GM12801 (cell line): ENCODE results near the gene SLC49A4.

ENCODE experiments used
- TF ChIP-seq, protein P1 (sequence below): IDR thresholded peaks from one replicate; pipeline ENCODE4 v1.5.1; 2011; ENCODE audit warnings: control low read depth; ENCODE audit not compliant: insufficient read length; ENCODE audit errors: extremely low read depth

SLC49A4 gene

DNA sequence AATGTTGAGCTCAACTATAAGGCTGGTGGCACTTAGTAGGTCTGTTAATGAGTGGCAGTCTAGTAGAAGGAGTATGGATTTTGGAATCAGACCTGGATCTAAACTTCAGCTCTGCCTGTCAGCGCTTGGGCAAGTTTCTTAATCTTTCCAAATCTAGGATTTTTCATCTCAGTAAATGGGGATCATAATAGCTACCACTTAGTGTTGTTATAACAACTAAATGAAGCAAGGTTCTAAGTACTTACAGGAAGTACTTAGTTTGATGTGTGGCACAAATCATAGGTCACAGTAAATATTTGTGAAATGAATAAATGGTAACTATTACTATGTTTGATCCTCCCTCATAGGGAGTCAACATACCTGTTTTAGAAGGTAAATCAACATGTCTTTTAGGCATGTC is 31.4 kb downstream of the SLC49A4 start:
- TF ChIP-seq, protein P1, sequence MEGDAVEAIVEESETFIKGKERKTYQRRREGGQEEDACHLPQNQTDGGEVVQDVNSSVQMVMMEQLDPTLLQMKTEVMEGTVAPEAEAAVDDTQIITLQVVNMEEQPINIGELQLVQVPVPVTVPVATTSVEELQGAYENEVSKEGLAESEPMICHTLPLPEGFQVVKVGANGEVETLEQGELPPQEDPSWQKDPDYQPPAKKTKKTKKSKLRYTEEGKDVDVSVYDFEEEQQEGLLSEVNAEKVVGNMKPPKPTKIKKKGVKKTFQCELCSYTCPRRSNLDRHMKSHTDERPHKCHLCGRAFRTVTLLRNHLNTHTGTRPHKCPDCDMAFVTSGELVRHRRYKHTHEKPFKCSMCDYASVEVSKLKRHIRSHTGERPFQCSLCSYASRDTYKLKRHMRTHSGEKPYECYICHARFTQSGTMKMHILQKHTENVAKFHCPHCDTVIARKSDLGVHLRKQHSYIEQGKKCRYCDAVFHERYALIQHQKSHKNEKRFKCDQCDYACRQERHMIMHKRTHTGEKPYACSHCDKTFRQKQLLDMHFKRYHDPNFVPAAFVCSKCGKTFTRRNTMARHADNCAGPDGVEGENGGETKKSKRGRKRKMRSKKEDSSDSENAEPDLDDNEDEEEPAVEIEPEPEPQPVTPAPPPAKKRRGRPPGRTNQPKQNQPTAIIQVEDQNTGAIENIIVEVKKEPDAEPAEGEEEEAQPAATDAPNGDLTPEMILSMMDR = no peak

DNA sequence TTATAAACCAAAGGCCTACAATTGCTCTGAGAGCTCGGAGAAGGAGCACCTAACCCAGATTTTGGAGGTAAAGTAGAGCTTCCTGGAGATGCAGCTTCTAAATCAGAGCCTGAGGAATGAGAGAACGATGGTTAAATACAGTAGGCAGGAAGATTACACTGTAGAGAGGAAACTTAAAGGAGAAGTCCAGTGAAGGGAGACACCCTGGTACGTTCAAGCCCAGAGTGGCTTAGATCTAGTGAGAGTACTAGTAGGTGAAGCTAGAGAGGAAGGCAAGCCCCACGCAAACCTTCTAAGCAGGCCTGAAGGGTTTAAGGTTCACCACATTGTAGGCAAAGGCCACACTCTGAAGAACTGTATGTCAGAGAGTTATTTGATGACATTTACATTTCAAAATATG is 33.4 kb downstream of the SLC49A4 start:
- TF ChIP-seq, protein P1 = no peak

- TF ChIP-seq, protein P1 = no peak
Observed at GRCh38 chr3:122835590-122835989, 40.7 kb downstream of the SLC49A4 start.

- TF ChIP-seq, protein P1 = no peak
Observed at GRCh38 chr3:122843604-122844003, 48.7 kb downstream of the SLC49A4 start.

- TF ChIP-seq, protein P1 = no peak
Observed at GRCh38 chr3:122857019-122857418, 62.1 kb downstream of the SLC49A4 start.

DNA sequence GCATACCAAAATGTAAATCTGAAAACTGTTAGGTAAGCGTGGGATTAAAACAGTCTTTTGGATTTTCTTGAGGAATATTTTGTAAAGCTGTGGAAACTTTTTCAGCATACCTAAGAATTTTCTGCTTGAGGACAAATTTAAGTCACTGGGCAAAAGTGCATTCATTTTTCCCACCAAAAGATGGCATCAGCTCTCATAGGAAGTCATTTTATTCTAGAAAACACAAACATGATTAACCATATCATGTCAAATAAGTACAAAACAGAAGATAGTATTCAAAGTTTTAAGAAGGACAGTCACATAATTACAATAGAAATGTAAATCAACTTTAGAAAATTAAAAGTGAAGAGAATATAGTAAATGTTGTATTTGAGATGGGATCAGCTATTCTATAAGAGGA is 63.5 kb downstream of the SLC49A4 start:
- TF ChIP-seq, protein P1 = no peak

DNA sequence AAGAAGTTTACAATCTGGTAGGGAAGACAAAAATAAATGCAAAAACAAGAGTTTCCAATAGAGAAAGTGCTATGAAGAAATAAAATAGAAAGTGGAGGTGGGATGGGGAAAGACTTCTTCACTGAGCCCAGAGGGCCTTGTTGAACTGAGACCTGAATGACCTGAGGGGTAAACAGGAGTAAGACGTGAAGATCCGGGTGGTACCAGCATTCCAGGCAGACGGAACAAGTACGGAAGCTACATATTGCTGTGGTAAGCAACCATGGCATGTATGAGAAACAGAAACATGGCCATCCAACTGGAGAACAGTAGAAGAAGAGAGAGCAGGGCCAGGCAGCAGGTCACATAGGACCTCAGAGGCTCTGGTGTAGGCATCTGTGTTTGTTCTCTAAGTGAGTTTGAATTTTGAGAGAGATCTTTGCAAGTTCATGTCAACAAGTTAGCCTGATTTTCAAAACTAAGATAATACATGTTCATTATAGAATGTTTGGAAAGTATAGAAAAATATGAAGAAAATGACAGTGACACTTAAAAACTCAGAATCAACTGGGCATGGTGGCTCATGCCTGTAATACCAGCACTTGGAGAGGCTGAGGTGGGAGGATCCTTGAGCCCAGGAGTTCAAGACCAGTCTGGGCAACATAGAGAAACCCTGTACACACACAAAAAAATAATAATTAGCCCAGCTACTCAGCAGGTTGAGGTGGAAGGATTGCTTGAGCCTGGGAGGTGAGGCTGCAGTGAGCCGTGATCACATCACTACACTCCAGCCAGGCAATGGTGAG is 64.3 kb downstream of the SLC49A4 start:
- TF ChIP-seq, protein P1 = no peak
